Fibroblast of lung (primary cell): ENCODE data around the gene CACNA2D3.

Experiments used
- CTCF ChIP-seq, 2 donors: IDR thresholded peaks in 1 of 2; conservative IDR thresholded peaks in 1 of 2; 1 replicate in 1 of 2; 2 replicates in 1 of 2; pipeline ENCODE4 v1.5.1; 2011 to 2012; ENCODE audit warnings: low read length in 2 of 2, control low read depth in 1 of 2, inconsistent platforms in 1 of 2, low read depth in 1 of 2, mild to moderate bottlenecking in 1 of 2
- EZH2 ChIP-seq: IDR thresholded peaks from 2 replicates; pipeline ENCODE4 v1.5.1; 2012; ENCODE audit warnings: low read length, control low read depth, mild to moderate bottlenecking; ENCODE audit errors: missing control alignments

DNA sequence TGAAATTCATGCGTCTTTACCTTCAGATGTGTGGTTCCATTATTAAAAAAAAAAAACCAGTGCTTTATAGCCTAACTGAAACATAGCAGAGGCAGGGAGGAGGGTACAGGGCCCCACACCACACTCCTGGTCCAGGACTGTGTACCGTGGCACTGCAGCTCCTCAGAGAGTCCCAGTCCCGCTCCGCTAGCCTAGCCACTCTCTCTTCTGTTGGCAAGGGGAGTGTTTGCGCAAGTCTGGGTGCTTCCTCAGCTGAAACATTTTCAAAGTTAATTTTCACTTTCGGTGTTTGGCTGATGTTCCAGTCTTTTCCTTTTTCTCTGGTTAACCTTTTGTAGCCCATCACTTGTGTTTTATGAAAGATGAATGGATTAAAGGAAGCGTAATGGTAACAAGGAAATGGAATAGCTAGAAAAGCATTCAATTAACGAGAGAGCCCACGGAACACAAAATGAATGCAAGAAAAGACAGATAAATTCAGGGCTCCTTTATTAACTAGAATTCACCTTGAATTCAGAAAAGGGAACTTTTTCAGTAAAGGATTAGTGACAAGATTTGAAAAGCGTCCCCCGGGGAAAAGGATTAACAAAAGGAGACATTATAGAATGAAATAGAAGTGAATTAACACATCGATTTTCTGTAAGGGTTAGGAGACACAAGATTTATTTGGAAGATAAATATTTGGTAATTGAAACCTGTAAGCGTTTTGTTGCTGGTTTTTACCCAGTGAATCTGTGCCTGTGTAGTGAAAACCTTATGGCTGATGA lies 177.0 kb downstream of the CACNA2D3 start:
- TF ChIP-seq CTCF (conservative IDR thresholded peaks at IDR 0.05 in 1 of 2, IDR thresholded peaks at IDR 0.05 in 1 of 2; ENCODE audit: low read depth in 1 of 2, low read length in 2 of 2) (no peak), EZH2 (no peak)
